Measurements from ENCODE around the gene PPFIBP2. TPM values are rescaled to one million over a fixed set of nuclear protein-coding genes. Genes with fewer than 3 reads are reported as not detected.

PPFIBP2 gene
- total RNA-seq, 1 experiment from 2014 or later, result 21.5 TPM

DNA sequence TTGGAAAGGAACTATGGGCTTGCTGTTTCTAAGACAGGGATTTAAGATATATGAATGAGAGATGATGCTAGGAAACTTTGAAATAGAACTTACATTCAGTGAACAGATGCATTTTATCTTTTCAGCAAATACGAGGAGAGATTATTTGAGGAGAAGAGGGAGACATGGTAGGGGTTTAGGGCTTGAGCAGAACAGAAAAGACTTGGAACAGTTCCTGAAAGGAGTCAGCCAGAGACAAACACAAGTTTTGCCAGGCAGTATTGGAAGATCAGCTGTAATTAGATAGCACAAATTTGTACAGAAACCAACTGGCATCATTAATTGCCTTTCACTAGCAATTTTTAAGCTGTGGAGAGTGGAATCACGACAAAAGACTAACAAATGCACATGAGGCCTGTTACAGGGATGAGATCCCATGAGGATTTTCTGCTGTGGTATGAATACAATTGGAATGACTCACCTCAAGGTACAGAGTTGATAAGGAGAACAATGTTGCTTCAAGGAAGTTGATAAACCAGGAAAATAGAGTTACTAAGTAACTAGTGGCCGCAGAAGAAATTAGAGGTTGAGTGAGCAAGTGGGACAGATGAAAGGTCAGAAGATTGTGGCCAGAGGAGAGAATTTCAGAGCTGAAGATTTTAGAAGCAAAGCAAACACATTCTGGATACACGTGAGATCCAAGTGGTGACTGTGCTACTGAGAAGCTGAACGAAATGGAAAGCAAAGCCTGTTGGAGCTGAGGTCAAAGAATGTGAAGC is 91.6 kb downstream of the PPFIBP2 start:
- no peaks in the 10 kb centered on the region for H3K9me3 ChIP-seq (ENCODE audit: control insufficient read depth, insufficient read depth, low read depth, low read length)
- ChIA-PET CTCF (no interaction called here), POLR2A (no interaction called here)
- in situ Hi-C loops (cut with HindIII; ENCODE audit: low pct_unique_long_range_greater_than_20kb, low sequenced_read_pairs), result no loop called here
- TF ChIP-seq, protein P1, sequence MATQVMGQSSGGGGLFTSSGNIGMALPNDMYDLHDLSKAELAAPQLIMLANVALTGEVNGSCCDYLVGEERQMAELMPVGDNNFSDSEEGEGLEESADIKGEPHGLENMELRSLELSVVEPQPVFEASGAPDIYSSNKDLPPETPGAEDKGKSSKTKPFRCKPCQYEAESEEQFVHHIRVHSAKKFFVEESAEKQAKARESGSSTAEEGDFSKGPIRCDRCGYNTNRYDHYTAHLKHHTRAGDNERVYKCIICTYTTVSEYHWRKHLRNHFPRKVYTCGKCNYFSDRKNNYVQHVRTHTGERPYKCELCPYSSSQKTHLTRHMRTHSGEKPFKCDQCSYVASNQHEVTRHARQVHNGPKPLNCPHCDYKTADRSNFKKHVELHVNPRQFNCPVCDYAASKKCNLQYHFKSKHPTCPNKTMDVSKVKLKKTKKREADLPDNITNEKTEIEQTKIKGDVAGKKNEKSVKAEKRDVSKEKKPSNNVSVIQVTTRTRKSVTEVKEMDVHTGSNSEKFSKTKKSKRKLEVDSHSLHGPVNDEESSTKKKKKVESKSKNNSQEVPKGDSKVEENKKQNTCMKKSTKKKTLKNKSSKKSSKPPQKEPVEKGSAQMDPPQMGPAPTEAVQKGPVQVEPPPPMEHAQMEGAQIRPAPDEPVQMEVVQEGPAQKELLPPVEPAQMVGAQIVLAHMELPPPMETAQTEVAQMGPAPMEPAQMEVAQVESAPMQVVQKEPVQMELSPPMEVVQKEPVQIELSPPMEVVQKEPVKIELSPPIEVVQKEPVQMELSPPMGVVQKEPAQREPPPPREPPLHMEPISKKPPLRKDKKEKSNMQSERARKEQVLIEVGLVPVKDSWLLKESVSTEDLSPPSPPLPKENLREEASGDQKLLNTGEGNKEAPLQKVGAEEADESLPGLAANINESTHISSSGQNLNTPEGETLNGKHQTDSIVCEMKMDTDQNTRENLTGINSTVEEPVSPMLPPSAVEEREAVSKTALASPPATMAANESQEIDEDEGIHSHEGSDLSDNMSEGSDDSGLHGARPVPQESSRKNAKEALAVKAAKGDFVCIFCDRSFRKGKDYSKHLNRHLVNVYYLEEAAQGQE (IDR thresholded peaks at IDR 0.05; ENCODE audit: insufficient read depth in 1 of 2, low read depth in 2 of 2, low read length in 1 of 2), result no peak
- no peak for TF ChIP-seq SIN3A (IDR thresholded peaks at IDR 0.05; ENCODE audit: borderline replicate concordance, insufficient read depth, low read depth, low read length)
- H3K36me3 ChIP-seq (ENCODE audit: control insufficient read depth, insufficient read depth, low read length), result no peaks in the 10 kb centered on the region
- intact Hi-C loops (cut with micrococcal nuclease; ENCODE audit: unreplicated experiment), result no loop called here
- peak; percentile 45; the same call in 1 of the 2 replicates for ATAC-seq
- H3K4me1 ChIP-seq (ENCODE audit: control insufficient read depth, insufficient read depth, low read length), result peaks cover under 1% of the 10 kb centered on the region; the same call in 1 of the 2 replicates
- no peak for DNase-seq (ENCODE audit: low read depth, low spot score)
- no peak overlapping the region for H3K4me3 ChIP-seq (ENCODE audit: low read depth in 2 of 2, low read length in 2 of 2)
- BruUV-seq (replicated peaks), result no TSS peak
- H3K27me3 ChIP-seq (ENCODE audit: control insufficient read depth, insufficient read depth, low read length), result no peaks in the 10 kb centered on the region
- no peak overlapping the region for H3K27ac ChIP-seq (ENCODE audit: low read length)

DNA sequence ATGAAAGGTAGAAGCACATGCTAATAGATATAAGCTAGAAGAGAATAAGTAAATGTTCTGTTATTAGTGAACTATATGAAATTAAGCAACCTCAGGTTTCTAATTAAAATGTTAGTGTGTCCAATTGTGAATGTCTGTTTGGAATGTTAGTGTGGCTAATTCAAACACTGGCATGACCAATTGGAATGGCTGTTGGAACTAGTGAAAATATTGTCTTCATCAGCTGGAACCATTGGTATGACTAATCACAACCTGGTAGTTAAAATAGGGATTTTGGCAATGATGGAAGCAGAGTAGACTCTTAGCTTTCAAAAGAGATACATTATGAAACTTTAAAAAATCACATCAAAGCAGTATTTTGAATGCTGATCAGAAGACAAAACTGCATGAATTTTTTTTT is 92.7 kb downstream of the PPFIBP2 start:
- DNase-seq (ENCODE audit: low read depth, low spot score) (no peak), ATAC-seq (no peak)
- no TSS peak for BruUV-seq (replicated peaks)
- CTCF ChIA-PET, result interaction anchor here (0.6 to 0.9 kb wide), 3 partner anchors 35 to 73 kb away, joined by 8 to 11 read pairs (median 11); no protein-coding TSS in a partner anchor
- intact Hi-C loops (cut with micrococcal nuclease; ENCODE audit: unreplicated experiment) (no loop called here), in situ Hi-C loops (cut with HindIII; ENCODE audit: low pct_unique_long_range_greater_than_20kb, low sequenced_read_pairs) (no loop called here)
- Histone ChIP-seq H3K4me1 (ENCODE audit: control insufficient read depth, insufficient read depth, low read length) (no peaks in the 10 kb centered on the region), H3K9me3 (ENCODE audit: control insufficient read depth, insufficient read depth, low read depth, low read length) (no peaks in the 10 kb centered on the region), H3K4me3 (ENCODE audit: low read depth in 2 of 2, low read length in 2 of 2) (no peak overlapping the region), H3K27me3 (ENCODE audit: control insufficient read depth, insufficient read depth, low read length) (no peaks in the 10 kb centered on the region), H3K36me3 (ENCODE audit: control insufficient read depth, insufficient read depth, low read length) (no peaks in the 10 kb centered on the region), H3K27ac (ENCODE audit: low read length) (no peak overlapping the region)
- POLR2A ChIA-PET, result no interaction called here
- TF ChIP-seq TCF7L2 (IDR thresholded peaks at IDR 0.05; ENCODE audit: low read depth, low read length) (no peak), POLR2AphosphoS5 (IDR thresholded peaks at IDR 0.05; ENCODE audit: low read depth, low read length) (no peak), SIN3A (IDR thresholded peaks at IDR 0.05; ENCODE audit: borderline replicate concordance, insufficient read depth, low read depth, low read length) (no peak)
- TF ChIP-seq, protein P1 (IDR thresholded peaks at IDR 0.05; ENCODE audit: insufficient read depth in 1 of 2, low read depth in 2 of 2, low read length in 1 of 2), result no peak
- TF ChIP-seq, protein P2, sequence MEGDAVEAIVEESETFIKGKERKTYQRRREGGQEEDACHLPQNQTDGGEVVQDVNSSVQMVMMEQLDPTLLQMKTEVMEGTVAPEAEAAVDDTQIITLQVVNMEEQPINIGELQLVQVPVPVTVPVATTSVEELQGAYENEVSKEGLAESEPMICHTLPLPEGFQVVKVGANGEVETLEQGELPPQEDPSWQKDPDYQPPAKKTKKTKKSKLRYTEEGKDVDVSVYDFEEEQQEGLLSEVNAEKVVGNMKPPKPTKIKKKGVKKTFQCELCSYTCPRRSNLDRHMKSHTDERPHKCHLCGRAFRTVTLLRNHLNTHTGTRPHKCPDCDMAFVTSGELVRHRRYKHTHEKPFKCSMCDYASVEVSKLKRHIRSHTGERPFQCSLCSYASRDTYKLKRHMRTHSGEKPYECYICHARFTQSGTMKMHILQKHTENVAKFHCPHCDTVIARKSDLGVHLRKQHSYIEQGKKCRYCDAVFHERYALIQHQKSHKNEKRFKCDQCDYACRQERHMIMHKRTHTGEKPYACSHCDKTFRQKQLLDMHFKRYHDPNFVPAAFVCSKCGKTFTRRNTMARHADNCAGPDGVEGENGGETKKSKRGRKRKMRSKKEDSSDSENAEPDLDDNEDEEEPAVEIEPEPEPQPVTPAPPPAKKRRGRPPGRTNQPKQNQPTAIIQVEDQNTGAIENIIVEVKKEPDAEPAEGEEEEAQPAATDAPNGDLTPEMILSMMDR (IDR thresholded peaks at IDR 0.05), result no peak
